ENCODE results near the gene CFLAR.
"Not testable (repeated sequence)": the region's sequence is repeated elsewhere in the genome, so short reads cannot be mapped to it uniquely, and the experiment has no call there.

Gene CFLAR

DNA sequence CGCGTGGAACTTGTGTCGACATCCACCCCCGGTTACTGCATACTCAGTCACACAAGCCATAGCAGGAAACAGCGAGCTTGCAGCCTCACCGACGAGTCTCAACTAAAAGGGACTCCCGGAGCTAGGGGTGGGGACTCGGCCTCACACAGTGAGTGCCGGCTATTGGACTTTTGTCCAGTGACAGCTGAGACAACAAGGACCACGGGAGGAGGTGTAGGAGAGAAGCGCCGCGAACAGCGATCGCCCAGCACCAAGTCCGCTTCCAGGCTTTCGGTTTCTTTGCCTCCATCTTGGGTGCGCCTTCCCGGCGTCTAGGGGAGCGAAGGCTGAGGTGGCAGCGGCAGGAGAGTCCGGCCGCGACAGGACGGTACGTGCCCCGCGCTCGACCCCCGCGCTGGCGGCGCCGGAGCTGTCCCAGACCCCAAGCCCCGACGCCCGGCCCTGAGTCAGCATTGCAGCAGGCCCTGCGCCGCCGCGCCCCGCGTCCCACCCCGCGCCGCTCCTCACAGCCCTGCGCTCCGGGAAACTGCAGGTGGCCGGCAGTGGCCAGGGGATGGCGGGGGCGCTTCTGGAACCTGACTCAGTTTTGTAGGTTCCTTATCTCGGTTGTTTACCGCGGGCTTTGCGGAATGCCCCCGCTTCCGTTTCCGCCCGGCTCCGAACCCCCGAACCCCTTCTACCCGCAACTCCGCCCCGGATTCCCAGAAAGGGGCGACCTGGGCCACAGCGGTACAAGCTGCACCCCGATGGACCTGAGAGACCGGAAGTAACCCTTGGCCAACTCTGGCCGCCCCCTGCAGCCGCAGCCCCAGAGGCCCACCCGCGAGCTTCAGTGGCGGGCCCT, at the start of gene CFLAR:
CFLAR (plus strand) TSS at position 50 of the 844 bp plus-strand sequence. CDS start 13,702 bp downstream, outside the sequence.
- H3K27ac ChIP-seq, result peak within 1 kb of the TSS; percentile 99
- no peak for DNase-seq (ENCODE audit: low read depth, low spot score)

DNA sequence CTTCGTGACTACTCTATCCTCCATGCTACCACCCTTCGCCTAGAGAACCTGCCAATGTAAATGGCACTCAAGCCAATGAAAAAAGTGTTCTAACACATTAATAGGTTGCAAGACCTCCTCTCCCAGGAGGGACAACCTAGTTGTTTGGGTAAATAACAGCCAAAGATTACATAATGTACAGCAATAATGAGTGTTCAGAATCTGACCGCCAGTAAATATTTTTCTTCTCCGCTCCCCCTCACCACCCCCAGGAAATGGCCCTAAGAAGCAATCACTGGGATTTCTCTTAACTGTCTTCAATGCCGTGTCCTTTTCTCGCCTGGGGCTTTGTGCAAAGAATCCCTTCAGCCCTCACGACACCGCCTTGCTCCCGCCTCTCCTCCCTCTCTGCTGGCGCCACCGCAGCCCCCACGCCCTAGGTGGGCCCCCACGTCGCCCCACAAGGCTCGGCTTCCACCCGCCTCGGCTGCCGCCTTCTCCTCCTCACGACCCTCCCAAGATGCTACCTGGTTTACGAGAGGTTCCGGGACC, 45.0 kb upstream of the CFLAR start:
- no peak for DNase-seq (ENCODE audit: low read depth, low spot score)
- H3K27ac ChIP-seq, result peak overlapping the region; percentile 81

DNA sequence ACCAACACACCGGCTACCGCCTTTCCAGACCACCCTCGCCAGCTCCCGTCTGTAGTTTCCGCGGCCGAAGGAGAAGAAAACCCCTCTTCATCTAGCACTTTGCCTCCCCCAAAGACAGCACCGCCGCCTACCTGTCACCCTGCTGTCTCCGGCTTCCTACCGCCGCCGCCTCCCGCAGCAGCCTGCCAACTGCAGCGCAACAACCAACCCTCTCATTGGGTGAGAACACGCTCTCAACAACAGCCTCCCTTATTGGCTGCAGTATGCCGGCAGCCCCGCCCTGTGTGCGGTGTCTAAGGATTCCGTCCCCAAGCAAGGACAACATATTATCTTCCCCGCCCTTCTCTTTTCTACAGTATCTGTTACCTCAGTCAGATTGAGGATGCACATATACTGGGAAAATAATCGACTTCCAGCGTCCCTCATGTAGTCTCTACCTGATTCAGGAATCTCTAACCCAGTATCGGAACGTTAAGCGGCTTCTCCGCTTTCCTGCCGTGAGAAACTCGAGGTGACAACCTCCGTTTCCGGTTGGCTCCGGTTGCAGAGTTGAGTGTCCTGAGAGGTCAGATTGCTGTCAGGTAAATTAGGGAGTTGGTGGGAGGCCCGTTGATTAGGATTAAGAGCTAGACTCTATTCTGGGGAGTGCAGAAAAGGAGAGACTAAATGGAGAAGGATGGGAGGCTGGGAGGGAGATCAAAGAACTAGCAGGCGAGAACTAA, 44.3 kb upstream of the CFLAR start, which contains the start of the genes HYCC2 and NDUFB3:
HYCC2 (minus strand) TSS at position 193 of the 722 bp plus-strand sequence. CDS start 47,662 bp downstream, outside the sequence.
NDUFB3 (plus strand) TSS at position 523 of the 722 bp plus-strand sequence. CDS start 6,882 bp downstream, outside the sequence.
- peak; percentile 85 for DNase-seq (ENCODE audit: low read depth, low spot score)
- peak within 1 kb of the TSS; percentile 81 for H3K27ac ChIP-seq

DNA sequence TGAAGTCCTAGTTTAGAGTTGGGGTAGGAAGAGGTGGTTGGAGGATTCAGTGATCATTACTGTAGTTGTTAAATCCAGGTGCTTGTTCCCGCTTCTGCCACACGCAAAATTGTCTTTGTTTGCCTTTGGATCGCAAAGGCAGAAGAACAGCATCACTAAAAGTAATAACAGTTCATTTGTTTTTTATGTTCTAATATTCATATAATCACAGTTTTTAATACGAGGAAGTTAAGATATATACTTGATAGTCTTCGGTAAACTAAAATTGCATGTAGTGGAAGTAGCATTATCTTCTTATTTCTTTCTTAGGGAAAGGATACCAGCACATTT, 43.8 kb upstream of the CFLAR start:
- peak overlapping the region; percentile 81 for H3K27ac ChIP-seq
- no peak for DNase-seq (ENCODE audit: low read depth, low spot score)

DNA sequence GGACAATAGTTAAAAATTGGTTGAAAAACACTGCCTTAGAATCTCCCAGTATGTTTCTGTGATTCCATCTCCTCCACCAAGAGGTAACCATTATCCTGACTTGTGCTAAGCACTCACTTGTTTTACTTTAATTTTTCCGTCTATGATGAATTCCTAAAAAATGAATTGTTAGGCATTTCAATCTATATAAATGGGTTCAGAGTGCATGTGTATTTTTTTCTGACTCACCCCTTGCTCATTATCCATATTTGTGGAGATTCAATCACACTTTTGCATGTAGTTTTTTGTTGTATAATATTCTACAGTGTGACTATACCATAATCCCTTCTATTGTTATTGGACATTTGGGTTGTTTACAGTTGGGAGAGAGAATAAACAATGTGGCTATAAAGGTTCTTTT, 42.9 kb upstream of the CFLAR start:
- H3K27ac ChIP-seq, result no peak overlapping the region
- DNase-seq (ENCODE audit: low read depth, low spot score), result no peak

DNA sequence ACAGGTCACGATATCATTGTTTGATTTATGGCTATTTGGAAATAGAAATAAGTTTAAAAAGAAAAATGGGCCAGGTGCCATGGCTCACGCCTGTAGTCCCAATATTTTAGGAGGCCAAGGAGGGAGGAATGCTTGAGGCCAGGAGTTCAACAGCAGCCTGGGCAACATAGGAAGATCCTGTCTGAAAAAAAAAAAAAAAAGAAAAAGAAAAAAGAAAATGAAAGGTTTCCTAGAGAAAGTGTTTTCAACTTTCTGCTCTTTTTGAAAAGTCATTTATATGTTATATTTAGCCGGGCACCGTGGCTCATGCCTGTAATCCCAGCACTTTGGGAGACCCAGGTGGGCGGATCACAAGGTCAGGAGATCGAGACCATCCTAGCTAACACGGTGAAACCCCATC, 41.0 kb upstream of the CFLAR start:
- DNase-seq (ENCODE audit: low read depth, low spot score), result no peak
- H3K27ac ChIP-seq, result no peak overlapping the region

DNA sequence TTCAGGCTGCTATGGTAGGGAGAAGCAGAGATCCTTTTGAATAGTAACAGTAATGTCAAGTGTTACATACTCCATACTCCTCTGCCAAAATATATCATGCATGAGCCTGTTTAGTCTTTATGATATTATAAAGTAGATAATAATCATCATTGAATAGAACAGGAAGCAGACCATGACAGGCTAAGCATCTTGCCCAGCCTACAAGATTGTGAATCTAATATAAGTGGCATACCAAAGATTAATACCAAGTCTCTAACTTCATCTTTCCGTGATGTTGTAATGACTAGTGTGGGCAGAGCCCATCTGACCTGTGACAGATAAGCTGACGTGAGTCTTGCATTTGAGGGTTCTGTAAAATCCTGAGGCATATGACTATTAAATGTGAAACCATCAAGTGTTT, 31.1 kb upstream of the CFLAR start:
- DNase-seq (ENCODE audit: low read depth, low spot score), result no peak
- H3K27ac ChIP-seq, result no peak overlapping the region

DNA sequence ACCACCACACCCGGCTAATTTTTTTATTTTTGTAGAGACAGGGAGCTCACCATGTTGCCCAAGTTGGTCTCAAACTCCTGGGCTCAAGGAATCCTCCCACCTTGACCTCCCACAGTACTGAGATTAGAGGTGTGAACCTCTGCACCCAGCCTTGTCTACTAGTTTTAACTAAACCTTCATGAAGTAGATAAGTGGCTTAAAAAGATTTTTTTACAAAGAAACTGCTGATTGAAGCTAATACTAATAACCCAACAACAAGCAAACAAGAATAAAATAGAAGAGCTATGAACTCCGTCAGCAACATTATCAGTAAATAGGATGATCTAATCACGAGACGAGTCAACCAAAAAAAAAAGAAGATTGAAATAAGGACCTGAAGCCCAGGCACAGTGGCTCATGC, 25.4 kb upstream of the CFLAR start:
- H3K27ac ChIP-seq, result no peak overlapping the region

DNA sequence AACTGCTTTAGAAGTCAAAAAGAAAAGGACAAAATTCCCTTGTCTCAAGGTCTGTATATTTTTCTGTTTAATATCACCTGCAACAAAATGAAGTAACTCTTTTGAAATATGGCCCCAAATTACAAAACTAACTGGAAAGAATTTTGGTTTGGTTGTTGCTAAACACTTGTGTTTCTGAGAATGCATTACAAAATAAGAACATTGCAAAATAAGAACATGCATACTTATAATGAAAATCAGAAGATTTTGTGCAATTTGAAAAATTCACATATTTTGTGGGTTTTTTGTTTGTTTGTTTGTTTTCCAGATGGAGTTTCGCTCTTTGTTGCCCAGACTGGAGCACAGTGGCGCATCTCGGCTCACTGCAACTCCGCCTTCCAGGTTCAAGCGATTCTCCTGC, 22.4 kb upstream of the CFLAR start:
- no peak for DNase-seq (ENCODE audit: low read depth, low spot score)
- no peak overlapping the region for H3K27ac ChIP-seq

More for the DNA sequence above, 25.4 kb upstream of the CFLAR start:
- no peak for DNase-seq (ENCODE audit: low read depth, low spot score)

DNA sequence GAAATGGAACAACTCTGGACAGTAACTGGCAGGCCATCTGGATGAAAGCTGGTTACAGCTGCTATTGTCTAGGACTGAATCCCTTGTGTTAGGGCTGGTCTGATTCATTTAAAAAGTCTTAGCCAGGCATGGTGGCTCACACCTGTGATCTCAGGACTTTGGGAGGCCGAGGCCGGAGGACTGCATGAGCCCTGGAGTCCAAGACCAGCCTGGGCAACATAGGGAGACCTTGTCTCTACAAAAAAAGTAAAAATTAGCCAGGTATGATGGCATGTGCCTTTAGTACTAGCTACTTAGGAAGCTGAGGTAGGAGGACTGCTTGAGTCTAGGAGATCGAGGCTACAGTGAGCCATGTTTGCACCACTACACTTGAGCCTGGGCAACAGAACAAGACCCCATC, 15.5 kb upstream of the CFLAR start:
- no peak overlapping the region for H3K27ac ChIP-seq
- DNase-seq (ENCODE audit: low read depth, low spot score), result no peak

DNA sequence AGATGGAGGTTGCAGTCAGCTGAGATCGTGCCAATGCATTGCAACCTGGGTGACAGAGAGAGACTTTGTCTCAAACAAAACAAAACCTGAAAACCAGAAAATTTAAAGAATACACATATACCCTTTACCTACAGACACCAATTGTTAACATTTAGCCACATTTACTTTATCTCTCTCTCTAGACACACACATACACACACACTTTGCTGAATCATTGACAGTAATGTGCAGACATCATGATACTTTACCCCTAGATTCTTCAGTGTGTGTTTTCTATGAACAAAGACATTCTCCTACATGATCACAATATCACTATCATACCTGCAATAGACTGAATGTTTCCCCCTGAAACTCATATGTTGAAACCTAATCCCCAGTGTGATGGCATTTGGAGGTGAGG, 10.2 kb upstream of the CFLAR start:
- H3K27ac ChIP-seq, result no peak overlapping the region
- DNase-seq (ENCODE audit: low read depth, low spot score), result no peak

DNA sequence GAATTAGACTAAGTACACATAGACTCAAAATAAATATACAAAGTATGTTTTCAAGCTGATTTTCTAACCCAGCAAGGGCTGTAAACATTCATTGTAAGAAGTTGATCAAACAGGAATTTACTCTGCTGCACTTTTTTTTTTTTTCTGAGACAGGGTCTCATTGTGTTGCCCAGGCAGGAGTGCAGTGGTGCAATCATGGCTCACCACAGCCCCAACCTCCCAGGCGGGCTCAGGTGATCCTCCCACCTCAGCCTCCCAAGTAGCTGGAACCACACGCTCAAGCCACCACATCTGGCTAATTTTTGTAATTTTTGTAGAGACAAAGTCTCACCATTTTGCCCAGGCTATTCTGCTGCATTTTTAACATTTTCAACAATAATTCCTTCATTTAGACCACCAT, 8.3 kb upstream of the CFLAR start:
- no peak overlapping the region for H3K27ac ChIP-seq
- no peak for DNase-seq (ENCODE audit: low read depth, low spot score)

DNA sequence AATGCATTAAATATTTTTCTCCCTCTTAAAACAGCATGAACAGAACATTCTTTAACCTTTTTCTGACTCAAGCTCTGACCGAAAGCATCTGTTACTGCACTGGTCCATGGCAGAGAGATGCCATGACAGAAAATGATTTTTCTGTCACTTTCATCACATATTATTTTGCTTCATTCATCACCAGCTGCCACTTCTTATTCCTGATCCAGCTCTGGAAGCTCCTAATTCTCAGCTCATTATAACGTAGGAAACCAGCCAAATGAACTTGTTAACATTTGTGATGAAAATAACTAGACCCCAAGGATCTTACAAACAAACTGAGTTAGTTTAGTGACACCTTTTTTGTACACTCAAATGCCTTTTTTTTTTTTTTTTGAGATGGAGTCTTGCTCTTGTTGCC, 7.6 kb upstream of the CFLAR start:
- H3K27ac ChIP-seq, result no peak overlapping the region
- DNase-seq (ENCODE audit: low read depth, low spot score), result no peak

DNA sequence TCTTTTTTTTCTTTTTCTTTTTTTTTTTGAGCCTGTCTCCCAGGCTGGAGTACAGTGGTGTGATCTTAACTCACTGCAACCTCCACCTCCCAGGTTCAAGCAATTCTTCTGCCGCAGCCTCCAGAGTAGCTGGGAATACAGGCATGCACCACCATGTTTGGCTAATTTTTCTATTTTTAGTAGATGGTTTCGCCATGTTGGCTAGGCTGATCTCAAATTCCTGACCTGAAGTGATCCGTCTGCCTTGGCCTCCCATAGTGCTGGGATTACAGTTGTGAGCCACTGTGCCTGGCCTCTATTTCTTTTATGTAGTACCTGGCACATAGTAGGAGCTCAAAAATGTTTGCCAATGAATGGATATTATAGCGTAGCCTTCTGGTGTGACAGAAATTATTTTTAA, 6.8 kb upstream of the CFLAR start:
- H3K27ac ChIP-seq, result no peak overlapping the region
- DNase-seq (ENCODE audit: low read depth, low spot score), result no peak

DNA sequence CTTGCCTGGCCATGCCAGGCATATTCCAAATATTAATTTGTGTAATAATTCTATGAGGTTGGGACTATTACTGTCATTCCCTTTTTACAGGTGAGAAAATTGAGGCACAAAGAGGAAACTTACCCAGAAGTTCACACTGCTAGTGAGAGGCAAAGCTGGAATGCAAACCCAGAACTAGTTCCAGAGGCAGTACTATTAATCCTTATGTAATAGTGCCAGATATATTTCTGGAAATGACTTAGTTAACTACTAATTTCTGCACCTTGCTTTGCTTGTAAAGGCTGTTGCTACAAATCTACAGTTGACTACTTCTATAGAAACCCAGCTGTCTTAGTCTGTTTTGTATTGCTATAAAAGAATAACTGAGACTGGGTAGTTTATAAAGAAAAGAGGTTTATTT, 5.3 kb upstream of the CFLAR start:
- no peak for DNase-seq (ENCODE audit: low read depth, low spot score)
- H3K27ac ChIP-seq, result no peak overlapping the region

DNA sequence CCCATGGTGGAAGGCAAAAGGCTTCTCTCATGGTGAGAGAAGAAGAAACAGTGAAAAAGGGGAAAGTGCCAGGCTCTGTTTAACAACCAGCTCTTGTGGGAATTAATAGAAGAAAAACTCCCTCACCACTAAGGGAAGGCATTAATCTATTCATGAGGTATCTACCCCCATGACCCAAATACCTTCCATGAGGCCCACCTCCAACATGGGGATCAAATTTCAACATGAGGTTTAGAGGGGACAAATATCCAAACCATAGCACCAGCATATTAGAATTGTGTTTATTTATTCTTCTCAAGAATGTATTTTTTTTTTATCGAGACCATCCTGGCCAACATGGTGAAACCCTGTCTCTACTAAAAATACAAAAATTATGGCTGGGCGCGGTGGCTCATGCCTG, 4.9 kb upstream of the CFLAR start:
- DNase-seq (ENCODE audit: low read depth, low spot score), result no peak
- no peak overlapping the region for H3K27ac ChIP-seq

DNA sequence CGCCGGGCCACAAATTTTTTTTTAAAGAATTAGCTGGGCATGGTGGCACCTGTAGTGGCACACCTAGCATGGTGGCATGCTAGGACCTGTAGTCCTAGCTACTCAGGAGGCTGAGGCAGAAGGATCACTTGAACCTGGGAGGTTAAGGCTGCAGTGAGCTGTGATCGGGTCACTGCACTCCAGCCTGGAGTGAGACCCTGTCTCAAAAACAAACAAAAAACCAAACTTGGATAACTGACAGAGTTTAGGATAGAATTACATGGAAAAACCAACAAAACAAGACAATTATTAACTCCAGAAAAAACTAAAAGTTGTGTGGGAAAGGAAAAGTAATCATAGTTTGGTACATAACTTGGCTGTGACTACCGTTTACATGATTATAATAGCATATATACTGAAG, 1.6 kb upstream of the CFLAR start:
- DNase-seq (ENCODE audit: low read depth, low spot score), result no peak
- no peak overlapping the region for H3K27ac ChIP-seq

DNA sequence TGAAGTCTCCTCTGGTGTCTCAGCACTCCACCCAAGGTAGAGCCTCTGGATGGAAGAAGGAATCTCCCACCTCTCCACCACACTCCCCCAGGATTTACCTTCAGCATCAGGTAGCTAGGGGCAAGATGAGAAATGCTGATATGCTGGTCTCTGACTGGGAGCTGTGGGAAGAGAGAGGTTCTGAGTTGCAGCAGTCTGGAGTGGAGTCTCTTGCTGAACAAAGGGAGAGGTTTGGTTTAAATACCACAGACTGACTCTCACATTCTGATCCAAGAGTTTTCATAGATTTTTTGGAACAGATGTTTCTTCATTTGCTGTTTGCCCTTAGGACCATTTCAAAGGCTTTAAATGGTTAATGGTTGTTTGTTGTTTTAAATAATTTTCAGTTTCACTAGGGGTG, 1.1 kb upstream of the CFLAR start:
- peak overlapping the region; percentile 99 for H3K27ac ChIP-seq
- no peak for DNase-seq (ENCODE audit: low read depth, low spot score)

DNA sequence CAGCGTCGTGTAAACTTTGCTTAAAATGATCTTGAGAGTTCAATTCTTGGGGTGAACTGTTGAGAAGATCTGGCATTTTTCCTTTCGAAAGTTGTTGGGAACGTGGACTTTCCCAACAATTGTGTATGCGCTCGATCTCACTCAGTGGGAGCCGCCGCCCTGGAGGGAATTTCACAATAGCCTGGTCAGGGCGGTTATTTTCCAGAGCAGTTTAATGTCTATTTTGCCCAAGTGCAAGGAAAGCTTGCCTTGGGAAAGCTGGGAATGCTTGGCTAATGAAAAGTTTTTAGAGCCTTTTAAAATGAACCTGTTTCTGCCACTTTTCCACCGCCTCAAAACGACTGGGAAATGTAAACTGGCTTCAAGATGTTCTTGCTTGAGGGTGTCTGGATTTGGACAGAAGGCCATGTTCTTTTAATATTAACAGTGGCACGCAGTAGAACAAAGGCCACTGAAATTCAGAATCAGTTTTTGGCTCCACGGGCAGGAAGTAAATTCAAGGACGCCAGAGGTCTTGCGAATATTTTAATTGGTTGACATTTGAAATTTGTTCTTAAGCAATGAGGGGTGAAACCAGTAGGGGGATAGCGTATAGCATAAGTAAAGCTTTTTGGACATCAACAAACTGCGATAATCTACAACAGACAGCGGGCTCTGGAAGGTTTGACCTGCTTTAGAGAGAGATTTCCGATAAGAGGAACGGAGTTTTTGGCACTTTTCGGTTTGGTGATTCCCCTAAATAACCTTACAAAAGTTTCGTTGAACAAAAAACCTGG, 1.2 kb downstream of the CFLAR start:
- peak overlapping the region; percentile 99 for H3K27ac ChIP-seq
- DNase-seq (ENCODE audit: low read depth, low spot score), result no peak

DNA sequence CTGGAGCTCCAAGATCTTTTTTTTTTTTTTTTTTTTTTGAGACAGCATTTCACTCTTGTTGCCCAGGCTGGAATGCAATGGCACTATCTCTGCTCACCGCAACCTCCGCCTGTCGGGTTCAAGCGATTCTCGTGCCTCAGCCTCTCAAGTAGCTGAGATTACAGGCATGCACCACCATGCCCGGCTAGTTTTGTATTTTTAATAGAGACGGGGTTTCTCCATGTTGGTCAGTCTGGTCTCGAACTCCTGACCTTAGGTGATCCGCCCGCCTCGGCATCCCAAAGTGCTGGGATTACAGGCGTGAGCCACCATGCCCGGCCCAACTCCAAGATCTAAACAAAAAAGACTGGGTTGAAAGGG, 1.8 kb downstream of the CFLAR start:
- H3K27ac ChIP-seq, result peak overlapping the region; percentile 99

More for the DNA sequence above, 1.8 kb downstream of the CFLAR start:
- not testable (repeated sequence) for DNase-seq (ENCODE audit: low read depth, low spot score)
